ENCODE data around the gene ZNF750. TPM values are rescaled to one million over a fixed set of nuclear protein-coding genes. Genes with fewer than 3 reads are reported as not detected.

The ZNF750 gene
- total and polyA plus RNA-seq, 10 of the 15 experiments (the other 5 are each of a cell fraction or from before 2014, with no cell fraction given), result 0.06 TPM; not detected in 9

DNA sequence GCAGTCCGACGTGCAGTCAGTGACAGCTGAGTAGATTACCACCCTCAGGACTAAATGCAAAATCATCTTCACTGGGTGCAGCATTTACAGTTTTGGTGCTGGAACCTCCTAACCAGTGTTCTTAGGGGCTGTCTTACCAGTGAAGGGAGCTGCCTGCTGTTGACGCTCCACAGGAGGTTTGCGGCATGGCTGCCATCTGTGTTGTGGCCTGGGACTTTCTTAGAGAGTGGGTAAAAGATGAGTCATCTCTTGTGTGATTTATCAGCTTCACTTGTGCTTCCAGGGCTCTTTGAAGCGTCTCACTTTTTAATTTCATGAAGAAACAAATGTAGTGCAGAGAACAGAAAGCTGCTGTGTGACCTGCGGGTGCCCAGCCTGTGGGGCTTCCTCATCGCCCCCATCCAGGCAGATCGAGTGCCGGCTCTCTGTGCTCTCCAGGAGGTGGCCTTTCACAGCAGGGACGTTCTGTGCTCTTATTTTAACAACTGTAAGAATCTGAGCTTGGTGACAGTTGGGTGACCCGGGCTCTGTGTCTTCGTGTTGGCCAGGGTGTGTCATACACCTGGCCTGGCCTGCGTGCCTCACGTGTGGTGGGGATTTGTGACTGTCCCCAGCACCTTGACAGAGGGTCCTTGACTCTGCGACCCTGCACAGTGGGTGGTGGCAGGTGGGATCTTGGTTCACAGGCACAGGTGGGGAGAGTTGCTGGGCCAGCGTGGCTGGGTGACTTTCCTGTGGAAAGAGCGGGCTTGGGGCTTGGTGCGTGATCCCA lies 24.3 kb upstream of the ZNF750 start (continued):
- peak; percentile 57 to 74; a peak in 2 of 4 replicates for TF ChIP-seq BHLHE40 (IDR thresholded peaks at IDR 0.05; ENCODE audit: borderline replicate concordance in 1 of 2, low read depth in 2 of 2, low read length in 1 of 2)
- 0 out of 2 replicates have a peak, but pooled peaks have one; percentile 20 for TF ChIP-seq SPI1 (IDR thresholded peaks at IDR 0.05; ENCODE audit: borderline replicate concordance, insufficient read depth, low read depth, low read length)
- no peak for TF ChIP-seq SUZ12 (IDR thresholded peaks at IDR 0.05; ENCODE audit: unreplicated experiment)
- peak; percentile 79; the same call in 1 of the 2 replicates for TF ChIP-seq JUND (IDR thresholded peaks at IDR 0.05; ENCODE audit: low read depth, low read length)
- 0 out of 2 replicates have a peak, but pooled peaks have one; percentile 61 for TF ChIP-seq CHD4 (IDR thresholded peaks at IDR 0.05)
- TF ChIP-seq TCF3 (IDR thresholded peaks at IDR 0.05; ENCODE audit: borderline replicate concordance, insufficient read depth, low read depth, low read length), result peak; percentile 92; the same call in 1 of the 2 replicates
- TF ChIP-seq ASH2L (IDR thresholded peaks at IDR 0.05; ENCODE audit: borderline replicate concordance, low read depth), result no peak
- 0 out of 2 replicates have a peak, but pooled peaks have one; percentile 41 for TF ChIP-seq POLR2AphosphoS2 (IDR thresholded peaks at IDR 0.05; ENCODE audit: low read depth, low read length)
- TF ChIP-seq ZNF217 (IDR thresholded peaks at IDR 0.05), result no peak
- no peak; the same call in 1 of the 2 replicates for TF ChIP-seq ZNF207 (IDR thresholded peaks at IDR 0.05; ENCODE audit: borderline replicate concordance)
- TF ChIP-seq GATAD2B (conservative IDR thresholded peaks at IDR 0.05; ENCODE audit: low read depth), result peak; percentile 46
- TF ChIP-seq CHD1 (IDR thresholded peaks at IDR 0.05; ENCODE audit: low read depth, low read length), result no peak
- TF ChIP-seq, protein P1, sequence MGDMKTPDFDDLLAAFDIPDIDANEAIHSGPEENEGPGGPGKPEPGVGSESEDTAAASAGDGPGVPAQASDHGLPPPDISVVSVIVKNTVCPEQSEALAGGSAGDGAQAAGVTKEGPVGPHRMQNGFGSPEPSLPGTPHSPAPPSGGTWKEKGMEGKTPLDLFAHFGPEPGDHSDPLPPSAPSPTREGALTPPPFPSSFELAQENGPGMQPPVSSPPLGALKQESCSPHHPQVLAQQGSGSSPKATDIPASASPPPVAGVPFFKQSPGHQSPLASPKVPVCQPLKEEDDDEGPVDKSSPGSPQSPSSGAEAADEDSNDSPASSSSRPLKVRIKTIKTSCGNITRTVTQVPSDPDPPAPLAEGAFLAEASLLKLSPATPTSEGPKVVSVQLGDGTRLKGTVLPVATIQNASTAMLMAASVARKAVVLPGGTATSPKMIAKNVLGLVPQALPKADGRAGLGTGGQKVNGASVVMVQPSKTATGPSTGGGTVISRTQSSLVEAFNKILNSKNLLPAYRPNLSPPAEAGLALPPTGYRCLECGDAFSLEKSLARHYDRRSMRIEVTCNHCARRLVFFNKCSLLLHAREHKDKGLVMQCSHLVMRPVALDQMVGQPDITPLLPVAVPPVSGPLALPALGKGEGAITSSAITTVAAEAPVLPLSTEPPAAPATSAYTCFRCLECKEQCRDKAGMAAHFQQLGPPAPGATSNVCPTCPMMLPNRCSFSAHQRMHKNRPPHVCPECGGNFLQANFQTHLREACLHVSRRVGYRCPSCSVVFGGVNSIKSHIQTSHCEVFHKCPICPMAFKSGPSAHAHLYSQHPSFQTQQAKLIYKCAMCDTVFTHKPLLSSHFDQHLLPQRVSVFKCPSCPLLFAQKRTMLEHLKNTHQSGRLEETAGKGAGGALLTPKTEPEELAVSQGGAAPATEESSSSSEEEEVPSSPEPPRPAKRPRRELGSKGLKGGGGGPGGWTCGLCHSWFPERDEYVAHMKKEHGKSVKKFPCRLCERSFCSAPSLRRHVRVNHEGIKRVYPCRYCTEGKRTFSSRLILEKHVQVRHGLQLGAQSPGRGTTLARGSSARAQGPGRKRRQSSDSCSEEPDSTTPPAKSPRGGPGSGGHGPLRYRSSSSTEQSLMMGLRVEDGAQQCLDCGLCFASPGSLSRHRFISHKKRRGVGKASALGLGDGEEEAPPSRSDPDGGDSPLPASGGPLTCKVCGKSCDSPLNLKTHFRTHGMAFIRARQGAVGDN (IDR thresholded peaks at IDR 0.05), result peak; percentile 70
- TF ChIP-seq MXI1 (IDR thresholded peaks at IDR 0.05; ENCODE audit: low read depth, low read length), result peak; percentile 69
- TF ChIP-seq, protein P2, sequence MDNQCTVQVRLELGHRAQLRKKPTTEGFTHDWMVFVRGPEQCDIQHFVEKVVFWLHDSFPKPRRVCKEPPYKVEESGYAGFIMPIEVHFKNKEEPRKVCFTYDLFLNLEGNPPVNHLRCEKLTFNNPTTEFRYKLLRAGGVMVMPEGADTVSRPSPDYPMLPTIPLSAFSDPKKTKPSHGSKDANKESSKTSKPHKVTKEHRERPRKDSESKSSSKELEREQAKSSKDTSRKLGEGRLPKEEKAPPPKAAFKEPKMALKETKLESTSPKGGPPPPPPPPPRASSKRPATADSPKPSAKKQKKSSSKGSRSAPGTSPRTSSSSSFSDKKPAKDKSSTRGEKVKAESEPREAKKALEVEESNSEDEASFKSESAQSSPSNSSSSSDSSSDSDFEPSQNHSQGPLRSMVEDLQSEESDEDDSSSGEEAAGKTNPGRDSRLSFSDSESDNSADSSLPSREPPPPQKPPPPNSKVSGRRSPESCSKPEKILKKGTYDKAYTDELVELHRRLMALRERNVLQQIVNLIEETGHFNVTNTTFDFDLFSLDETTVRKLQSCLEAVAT (IDR thresholded peaks at IDR 0.05), result peak; percentile 89
- TF ChIP-seq, protein P3, sequence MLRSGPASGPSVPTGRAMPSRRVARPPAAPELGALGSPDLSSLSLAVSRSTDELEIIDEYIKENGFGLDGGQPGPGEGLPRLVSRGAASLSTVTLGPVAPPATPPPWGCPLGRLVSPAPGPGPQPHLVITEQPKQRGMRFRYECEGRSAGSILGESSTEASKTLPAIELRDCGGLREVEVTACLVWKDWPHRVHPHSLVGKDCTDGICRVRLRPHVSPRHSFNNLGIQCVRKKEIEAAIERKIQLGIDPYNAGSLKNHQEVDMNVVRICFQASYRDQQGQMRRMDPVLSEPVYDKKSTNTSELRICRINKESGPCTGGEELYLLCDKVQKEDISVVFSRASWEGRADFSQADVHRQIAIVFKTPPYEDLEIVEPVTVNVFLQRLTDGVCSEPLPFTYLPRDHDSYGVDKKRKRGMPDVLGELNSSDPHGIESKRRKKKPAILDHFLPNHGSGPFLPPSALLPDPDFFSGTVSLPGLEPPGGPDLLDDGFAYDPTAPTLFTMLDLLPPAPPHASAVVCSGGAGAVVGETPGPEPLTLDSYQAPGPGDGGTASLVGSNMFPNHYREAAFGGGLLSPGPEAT (IDR thresholded peaks at IDR 0.05; ENCODE audit: low read depth), result peak; percentile 99
- peak; percentile 76; the same call in 1 of the 2 replicates for TF ChIP-seq CREB1 (IDR thresholded peaks at IDR 0.05; ENCODE audit: low read depth)
- peak; percentile 70 for TF ChIP-seq POLR2A (IDR thresholded peaks at IDR 0.05; ENCODE audit: low read depth, low read length)
- no peak for TF ChIP-seq RAD21 (IDR thresholded peaks at IDR 0.05; ENCODE audit: insufficient read depth, low read depth, low read length)
- 0 out of 2 replicates have a peak, but pooled peaks have one; percentile 67 for TF ChIP-seq PML (IDR thresholded peaks at IDR 0.05; ENCODE audit: low read length)
- TF ChIP-seq PAX5 (IDR thresholded peaks at IDR 0.05; ENCODE audit: borderline replicate concordance, low read depth, low read length), result peak; percentile 80; the same call in 1 of the 2 replicates
- peak; percentile 98 for TF ChIP-seq RUNX3 (IDR thresholded peaks at IDR 0.05; ENCODE audit: low read length)
- 0 out of 3 replicates have a peak, but pooled peaks of 1 of the 2 experiments have one; percentile 18 for TF ChIP-seq EGR1 (IDR thresholded peaks at IDR 0.05; ENCODE audit: borderline replicate concordance in 1 of 2, low read depth in 2 of 2, low read length in 2 of 2)
